ENCODE data around the gene VSTM4.

- TF ChIP-seq CTCF (IDR thresholded peaks at IDR 0.05; ENCODE audit: low read depth, low read length, poor library complexity, severe bottlenecking) (no peak), EZH2phosphoT487 (IDR thresholded peaks at IDR 0.05; ENCODE audit: borderline replicate concordance, low read length) (no peak)
These were observed 24.5 kb upstream of the VSTM4 start for GRCh38 chr10:49139846-49140195.

Measured in DOHH2 (cell line).